ENCODE measurements around the gene RAB9B. TPM values are rescaled to one million over a fixed set of nuclear protein-coding genes. Genes with fewer than 3 reads are reported as not detected.
A peak's percentile ranks its signal among the peaks of the same experiment; 100 is the strongest.

The RAB9B gene
- total RNA-seq, 4 donors from 2014 or later, result 0.40 to 2.6 (median 1.7) TPM

DNA sequence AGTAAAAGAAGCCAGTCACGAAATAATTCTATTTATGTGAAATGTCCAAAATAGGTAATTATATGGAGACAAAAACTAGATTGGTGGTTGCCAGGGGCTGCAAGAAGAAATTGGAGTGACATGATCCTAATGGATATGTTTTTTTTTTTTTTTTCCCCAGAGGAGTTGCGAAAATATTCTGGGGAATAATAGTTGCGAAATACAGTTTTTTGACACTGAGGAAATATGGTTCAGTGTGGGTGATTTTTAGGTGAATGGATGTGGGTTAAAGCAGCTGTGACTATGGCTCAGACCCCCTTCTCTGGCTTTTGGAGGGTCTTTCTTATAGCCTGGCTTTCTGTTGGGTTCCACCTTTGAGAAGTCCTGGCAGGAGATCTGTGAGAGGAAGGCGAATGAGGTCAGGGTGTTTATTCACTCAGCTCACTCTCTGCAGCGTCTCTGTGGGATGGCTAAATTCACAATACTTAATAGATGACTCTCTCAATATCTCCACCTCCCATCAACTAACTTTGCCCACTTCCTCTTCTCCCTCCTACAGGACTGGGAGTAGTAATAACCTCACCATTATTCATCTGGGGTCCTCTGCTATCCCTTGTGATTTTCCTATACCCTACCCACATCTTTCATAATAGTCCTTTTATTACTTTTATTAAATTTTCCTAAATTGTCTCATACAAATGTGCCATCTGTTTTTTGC lies 15.3 kb upstream of the RAB9B start:
- Histone ChIP-seq H3K36me3 (no peaks in the 10 kb centered on the region), H3K9me3 (no peaks in the 10 kb centered on the region), H3K4me3 (no peak overlapping the region), H3K27ac (no peak overlapping the region), H3K27me3 (no peaks in the 10 kb centered on the region), H3K4me1 (no peaks in the 10 kb centered on the region)
- TF ChIP-seq, protein P1, sequence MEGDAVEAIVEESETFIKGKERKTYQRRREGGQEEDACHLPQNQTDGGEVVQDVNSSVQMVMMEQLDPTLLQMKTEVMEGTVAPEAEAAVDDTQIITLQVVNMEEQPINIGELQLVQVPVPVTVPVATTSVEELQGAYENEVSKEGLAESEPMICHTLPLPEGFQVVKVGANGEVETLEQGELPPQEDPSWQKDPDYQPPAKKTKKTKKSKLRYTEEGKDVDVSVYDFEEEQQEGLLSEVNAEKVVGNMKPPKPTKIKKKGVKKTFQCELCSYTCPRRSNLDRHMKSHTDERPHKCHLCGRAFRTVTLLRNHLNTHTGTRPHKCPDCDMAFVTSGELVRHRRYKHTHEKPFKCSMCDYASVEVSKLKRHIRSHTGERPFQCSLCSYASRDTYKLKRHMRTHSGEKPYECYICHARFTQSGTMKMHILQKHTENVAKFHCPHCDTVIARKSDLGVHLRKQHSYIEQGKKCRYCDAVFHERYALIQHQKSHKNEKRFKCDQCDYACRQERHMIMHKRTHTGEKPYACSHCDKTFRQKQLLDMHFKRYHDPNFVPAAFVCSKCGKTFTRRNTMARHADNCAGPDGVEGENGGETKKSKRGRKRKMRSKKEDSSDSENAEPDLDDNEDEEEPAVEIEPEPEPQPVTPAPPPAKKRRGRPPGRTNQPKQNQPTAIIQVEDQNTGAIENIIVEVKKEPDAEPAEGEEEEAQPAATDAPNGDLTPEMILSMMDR (IDR thresholded peaks at IDR 0.05), result no peak
- no peak for TF ChIP-seq POLR2AphosphoS5 (IDR thresholded peaks at IDR 0.05)
- no peak for TF ChIP-seq EP300 (IDR thresholded peaks at IDR 0.05; ENCODE audit: low read depth)
- no peak for TF ChIP-seq POLR2A (IDR thresholded peaks at IDR 0.05)
- in situ Hi-C loops (cut with MboI; ENCODE audit: low pct_ligation_motif_present in 1 of 4, low pct_unique_long_range_greater_than_20kb in 1 of 4, low sequenced_read_pairs in 3 of 4), result loop anchor here in 3 of 4 donors (25.0 kb wide), 2 partner anchors 90 to 290 kb away; no protein-coding TSS in a partner anchor
- intact Hi-C loops (cut with DNase I; ENCODE audit: low total_unique reads), result no loop called here
- 47 to 66% methylated on average over 5 of the region's 5 CpGs for WGBS, 2 donors (ENCODE audit: low coverage in 1 of 2)
- no peak for DNase-seq

DNA sequence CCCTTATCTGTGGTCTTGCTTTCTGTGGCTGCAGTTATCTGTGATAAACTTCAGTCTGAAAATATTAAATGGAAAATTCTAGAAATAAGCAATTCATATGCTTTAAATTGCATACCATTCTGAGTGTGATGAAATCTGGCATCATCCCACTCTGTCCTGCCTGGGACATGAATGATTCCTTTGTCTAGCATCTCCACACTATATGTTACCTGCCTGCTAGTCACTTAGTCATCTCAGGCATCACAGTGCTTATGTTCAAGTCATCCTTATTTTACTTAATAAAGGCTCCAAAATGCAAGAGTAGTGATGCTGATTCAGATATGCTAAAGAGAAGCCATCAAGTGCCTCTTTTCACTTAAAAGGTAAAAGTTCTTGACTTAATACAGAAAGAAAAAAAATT lies 14.3 kb upstream of the RAB9B start:
- no peaks in the 10 kb centered on the region for H3K36me3 ChIP-seq
- H3K9me3 ChIP-seq, result no peaks in the 10 kb centered on the region
- H3K27me3 ChIP-seq, result no peaks in the 10 kb centered on the region
- intact Hi-C loops (cut with DNase I; ENCODE audit: low total_unique reads) (no loop called here), in situ Hi-C loops (cut with MboI; ENCODE audit: low pct_ligation_motif_present in 1 of 4, low pct_unique_long_range_greater_than_20kb in 1 of 4, low sequenced_read_pairs in 3 of 4) (loop anchor here in 3 of 4 donors (25.0 kb wide), 2 partner anchors 91 to 291 kb away; no protein-coding TSS in a partner anchor)
- no peaks in the 10 kb centered on the region for H3K4me1 ChIP-seq
- no peak overlapping the region for H3K4me3 ChIP-seq
- TF ChIP-seq POLR2A (IDR thresholded peaks at IDR 0.05) (no peak), POLR2AphosphoS5 (IDR thresholded peaks at IDR 0.05) (no peak), EP300 (IDR thresholded peaks at IDR 0.05; ENCODE audit: low read depth) (no peak)
- TF ChIP-seq, protein P1 (IDR thresholded peaks at IDR 0.05), result no peak
- no peak overlapping the region for H3K27ac ChIP-seq
- DNase-seq, result no peak

DNA sequence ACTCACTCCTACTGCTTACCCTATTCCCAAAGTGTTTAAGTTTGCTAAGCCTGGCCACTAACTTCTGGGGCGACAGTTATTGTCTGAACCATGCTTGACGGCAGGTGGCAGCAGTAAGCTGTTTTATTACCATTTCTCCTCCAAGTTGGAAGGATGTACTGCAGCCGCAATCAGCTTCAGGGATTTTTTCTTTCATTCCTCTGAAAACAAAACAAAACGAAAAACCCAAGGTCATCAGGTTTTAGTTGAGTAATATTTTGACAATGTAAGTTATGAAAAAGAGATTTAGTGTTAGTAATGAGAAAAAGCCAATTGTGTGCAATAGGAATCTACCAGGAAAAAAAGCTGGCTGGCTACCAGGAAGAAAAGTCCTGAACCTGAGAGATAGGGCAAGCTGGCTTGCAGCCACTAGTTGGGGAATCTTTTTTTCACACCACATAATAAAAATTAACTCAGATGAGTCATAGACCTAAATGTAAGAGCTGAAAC lies 13.2 kb upstream of the RAB9B start:
- in situ Hi-C loops (cut with MboI; ENCODE audit: low pct_ligation_motif_present in 1 of 4, low pct_unique_long_range_greater_than_20kb in 1 of 4, low sequenced_read_pairs in 3 of 4), result loop anchor here in 3 of 4 donors (25.0 kb wide), 2 partner anchors 92 to 292 kb away; no protein-coding TSS in a partner anchor
- peak; percentile 72 for DNase-seq
- no peak overlapping the region for H3K4me3 ChIP-seq
- H3K4me1 ChIP-seq, result no peaks in the 10 kb centered on the region
- H3K9me3 ChIP-seq, result no peaks in the 10 kb centered on the region
- H3K27me3 ChIP-seq, result no peaks in the 10 kb centered on the region
- 1% methylated on average over 4 of the region's 4 CpGs; no CpG with 5 or more reads in 1 of the 2 donors for WGBS, 2 donors (ENCODE audit: low coverage in 1 of 2)
- H3K27ac ChIP-seq, result no peak overlapping the region
- no peaks in the 10 kb centered on the region for H3K36me3 ChIP-seq
- TF ChIP-seq POLR2AphosphoS5 (IDR thresholded peaks at IDR 0.05) (no peak), EP300 (IDR thresholded peaks at IDR 0.05; ENCODE audit: low read depth) (no peak)
- TF ChIP-seq, protein P1 (IDR thresholded peaks at IDR 0.05), result peak; percentile 45 to 63 (median 55)
- intact Hi-C loops (cut with DNase I; ENCODE audit: low total_unique reads), result no loop called here

DNA sequence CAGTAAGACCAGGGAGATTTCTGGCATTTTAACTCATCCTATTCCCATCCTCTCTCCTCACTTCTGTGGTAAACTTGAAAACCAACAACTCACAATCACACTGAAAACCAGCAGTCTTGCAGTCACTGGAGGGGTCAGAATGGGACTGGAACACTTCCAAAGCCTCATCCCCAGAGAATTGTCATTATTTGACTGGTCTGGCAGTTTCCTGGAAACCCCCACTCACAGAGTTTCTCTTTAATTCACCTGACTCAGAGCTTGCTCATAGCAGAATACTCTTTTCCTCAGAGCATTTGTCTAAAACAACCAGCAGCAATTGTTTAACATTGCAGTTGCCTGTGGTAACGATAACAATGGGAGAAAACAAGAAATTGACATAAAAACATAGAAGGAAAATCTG lies 7.3 kb upstream of the RAB9B start:
- 52 to 89% methylated on average over 1 of the region's 1 CpG for WGBS, 2 donors (ENCODE audit: low coverage in 1 of 2)
- in situ Hi-C loops (cut with MboI; ENCODE audit: low pct_ligation_motif_present in 1 of 4, low pct_unique_long_range_greater_than_20kb in 1 of 4, low sequenced_read_pairs in 3 of 4), result loop anchor here in 3 of 4 donors (25.0 kb wide), 2 partner anchors 98 to 298 kb away; no protein-coding TSS in a partner anchor

More for the DNA sequence above, 7.3 kb upstream of the RAB9B start:
- no peak for DNase-seq
- no peaks in the 10 kb centered on the region for H3K9me3 ChIP-seq
- no peaks in the 10 kb centered on the region for H3K27me3 ChIP-seq
- H3K4me3 ChIP-seq, result no peak overlapping the region
- H3K27ac ChIP-seq, result no peak overlapping the region
- no peaks in the 10 kb centered on the region for H3K36me3 ChIP-seq
- intact Hi-C loops (cut with DNase I; ENCODE audit: low total_unique reads), result no loop called here
- TF ChIP-seq POLR2AphosphoS5 (IDR thresholded peaks at IDR 0.05) (no peak), EP300 (IDR thresholded peaks at IDR 0.05; ENCODE audit: low read depth) (no peak), POLR2A (IDR thresholded peaks at IDR 0.05) (no peak)
- TF ChIP-seq, protein P1 (IDR thresholded peaks at IDR 0.05), result no peak
- no peaks in the 10 kb centered on the region for H3K4me1 ChIP-seq

Data from transverse colon (tissue), 4 donors.